ENCODE results near the gene FSTL4.

GRCh38 chr5:133420440-133421301 lies 191.7 kb downstream of the FSTL4 start:
- no peak for TF ChIP-seq POLR2A (IDR thresholded peaks at IDR 0.05; ENCODE audit: low read depth, low read length)
- no peak for TF ChIP-seq CTCF (conservative IDR thresholded peaks at IDR 0.05; ENCODE audit: low read depth, low read length)
- no peak for TF ChIP-seq RFX5 (IDR thresholded peaks at IDR 0.05; ENCODE audit: low read depth, low read length)
- no peak for TF ChIP-seq BHLHE40 (IDR thresholded peaks at IDR 0.05; ENCODE audit: low read depth, low read length)
- no peak for TF ChIP-seq ELK1 (IDR thresholded peaks at IDR 0.05; ENCODE audit: borderline replicate concordance, low read depth, low read length)
- TF ChIP-seq MAFK (IDR thresholded peaks at IDR 0.05; ENCODE audit: low read depth, low read length), result no peak

All from IMR-90 (cell line).